Activated CD8-positive, alpha-beta memory T cell treated with anti-CD3 and anti-CD28 coated beads for 48 hours (primary cell): ENCODE results near the gene RIMOC1.
"Not testable (repeated sequence)": the region's sequence is repeated elsewhere in the genome, so short reads cannot be mapped to it uniquely, and the experiment has no call there.

Experiments
- DNase-seq, 3 experiments: peaks; one replicate each; pipeline ENCODE4 v3.0.0-alpha.2; 2020; ENCODE audit warnings: low read depth in 2 of 3, low spot score in 2 of 3

Gene RIMOC1

DNA sequence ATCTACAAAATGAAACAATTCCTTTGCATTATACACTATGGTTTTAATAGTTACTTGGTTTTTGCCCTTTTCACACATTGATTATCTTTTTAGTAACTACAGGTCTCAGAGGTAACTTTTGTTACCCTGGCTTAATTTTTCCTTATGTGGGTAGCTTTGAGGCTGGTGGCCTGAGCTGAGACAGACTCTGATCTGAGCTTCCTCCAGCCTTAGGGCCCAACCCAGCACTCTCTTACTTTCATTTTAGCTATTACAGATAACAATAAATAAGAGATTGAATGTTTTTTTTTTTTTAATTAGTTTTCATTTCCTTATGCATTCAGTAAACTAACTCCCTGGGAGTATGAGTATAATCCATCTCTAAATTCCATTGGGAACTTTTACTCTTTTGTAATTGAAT, 18.9 kb upstream of the RIMOC1 start:
- no peak for DNase-seq

- no peak for DNase-seq
Observed at GRCh38 chr5:41891066-41891707, 13.0 kb upstream of the RIMOC1 start.

GRCh38 chr5:41892031-41892430, 12.1 kb upstream of the RIMOC1 start:
- no peak for DNase-seq

GRCh38 chr5:41893074-41893851, 10.9 kb upstream of the RIMOC1 start:
- DNase-seq: no peak

DNA sequence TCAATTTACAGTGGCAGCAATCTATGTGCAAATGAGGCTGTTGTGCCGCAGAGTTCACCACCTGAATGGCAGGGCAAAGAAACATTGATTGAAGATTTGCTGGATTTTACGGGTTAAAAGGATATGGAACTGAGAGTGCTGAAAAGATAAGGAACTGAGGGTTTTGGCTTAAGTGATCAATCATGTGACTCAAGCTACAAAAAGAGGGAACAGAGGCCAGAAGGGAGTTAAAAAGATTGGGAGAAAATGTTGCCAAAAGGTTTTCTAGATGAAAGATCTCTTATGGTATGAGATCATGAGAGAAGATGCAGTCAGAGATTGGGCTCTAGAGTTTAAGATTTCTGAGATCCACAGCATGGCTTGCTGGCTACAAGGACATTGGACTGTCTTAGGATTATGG, 7.9 kb upstream of the RIMOC1 start:
- no peak for DNase-seq

DNA sequence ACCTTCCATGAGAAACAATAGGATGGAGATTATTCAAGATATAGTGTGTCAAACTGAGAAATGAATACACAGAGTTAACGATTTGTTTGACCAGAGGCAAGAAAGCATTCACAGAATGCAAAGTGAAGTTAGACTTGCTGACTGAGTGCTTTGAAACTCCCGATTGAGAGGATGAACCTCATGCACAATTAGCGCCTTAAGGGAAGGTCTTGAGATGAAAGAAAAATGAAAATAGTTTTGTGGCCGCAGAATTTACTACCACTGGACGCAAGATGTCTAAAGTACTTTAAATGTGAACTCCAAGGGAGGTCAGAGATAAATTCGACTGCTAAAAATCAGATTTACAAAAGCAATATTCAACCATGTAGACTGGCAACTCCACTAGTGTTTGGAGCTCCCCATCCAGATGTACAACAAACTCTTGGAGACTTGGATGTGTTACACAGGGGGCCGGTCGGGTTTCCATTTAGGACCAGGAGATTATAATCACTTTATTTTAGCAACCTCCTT, 707 bp upstream of the RIMOC1 start:
- no peak for DNase-seq

DNA sequence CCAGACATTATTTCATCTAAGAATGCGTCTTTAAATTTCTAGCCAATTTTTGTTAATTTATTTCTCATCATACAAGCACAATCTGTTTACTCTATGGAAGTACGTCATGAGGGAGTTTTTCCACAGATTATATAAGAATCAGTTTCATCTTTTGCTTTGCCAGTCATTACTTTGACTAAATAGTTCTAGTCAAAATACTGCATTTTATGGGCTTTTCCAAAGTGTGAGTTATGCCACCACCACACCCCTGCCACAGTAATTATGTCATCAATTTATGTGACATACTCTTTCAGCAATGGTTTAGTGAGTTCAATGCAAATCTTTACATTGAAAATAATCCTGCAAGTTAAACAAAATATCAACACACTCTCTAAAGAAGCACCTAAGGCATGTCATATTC, 2.0 kb downstream of the RIMOC1 start:
- no peak for DNase-seq

- no peak for DNase-seq
Observed at GRCh38 chr5:41908374-41909079, 4.4 kb downstream of the RIMOC1 start.

DNA sequence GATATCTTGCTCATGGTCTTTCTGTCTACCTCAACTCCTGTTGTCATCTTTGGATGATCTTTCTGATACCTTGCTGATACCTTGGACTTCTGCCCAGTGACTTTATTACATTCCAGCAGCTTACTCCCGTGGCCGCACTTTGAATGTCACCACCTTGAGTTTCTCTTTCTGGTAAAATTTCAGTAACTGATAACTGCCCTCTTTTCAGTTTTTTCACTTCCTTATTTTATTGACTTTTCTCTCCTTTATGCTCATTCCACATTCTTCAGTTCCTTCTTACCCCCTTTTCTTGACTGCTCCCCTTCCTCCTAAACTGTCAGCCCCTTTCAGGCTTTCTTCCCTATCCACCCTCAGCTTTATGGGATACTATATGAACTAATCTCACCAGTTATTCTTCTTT, 14.0 kb downstream of the RIMOC1 start:
- no peak for DNase-seq

DNA sequence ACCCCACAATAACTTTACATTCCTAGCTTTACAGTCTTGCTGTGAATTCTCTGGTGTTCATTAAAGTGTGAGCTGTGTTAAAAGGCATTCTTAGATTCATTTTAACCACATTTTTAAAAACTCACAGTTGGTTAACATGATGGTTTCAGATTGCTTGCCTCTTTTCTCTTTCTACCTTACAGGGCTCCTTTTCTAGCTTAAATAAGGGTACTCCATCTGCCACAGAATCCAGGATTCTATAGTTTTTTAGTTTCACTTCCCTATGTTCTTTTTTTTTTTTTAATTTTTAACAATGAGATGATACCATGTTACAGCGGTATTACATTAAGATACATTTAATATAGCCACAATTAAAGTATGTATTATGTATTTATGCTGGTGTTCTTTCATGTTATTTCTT, 17.0 kb downstream of the RIMOC1 start:
- DNase-seq: no peak

GRCh38 chr5:41921874-41922273, 17.7 kb downstream of the RIMOC1 start:
- DNase-seq: no peak

GRCh38 chr5:41924526-41924871, 20.4 kb downstream of the RIMOC1 start:
- no peak for DNase-seq

- DNase-seq: peak; percentile 63 to 79 (median 74)
Observed at GRCh38 chr5:41924872-41925554, 20.9 kb downstream of the RIMOC1 start, which contains the start of gene FBXO4. Gene FBXO4, plus strand, starts transcription at chr5:41925281. Its CDS starts 29 bp downstream, at chr5:41925310.

- DNase-seq: peak in 2 of 3 experiments; percentile 25 to 36
Observed at GRCh38 chr5:41925555-41925951, 21.4 kb downstream of the RIMOC1 start.

GRCh38 chr5:41927604-41928003, 23.5 kb downstream of the RIMOC1 start:
- no peak for DNase-seq

DNA sequence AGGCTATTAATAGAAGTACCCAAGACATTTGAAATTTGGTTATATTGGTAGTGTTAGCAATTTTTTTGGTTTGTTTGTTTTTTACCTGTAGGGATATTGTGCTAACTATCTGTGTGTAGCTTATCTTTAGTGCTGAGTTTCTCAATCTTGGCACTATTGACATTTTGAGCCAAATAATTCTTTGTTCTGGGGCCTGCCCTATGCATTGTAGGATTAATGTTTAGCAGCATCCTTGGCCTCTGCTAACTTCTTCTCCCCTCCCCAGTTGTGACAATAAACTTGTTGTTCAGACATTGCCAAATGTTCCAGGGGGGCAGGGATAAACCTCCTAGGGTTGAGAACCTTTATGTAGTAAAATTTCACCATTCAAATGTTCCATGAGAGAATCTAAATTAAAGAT, 24.9 kb downstream of the RIMOC1 start:
- DNase-seq: no peak

- DNase-seq: no peak
Observed at GRCh38 chr5:41932770-41933169, 28.6 kb downstream of the RIMOC1 start.

GRCh38 chr5:41935544-41935943, 31.4 kb downstream of the RIMOC1 start:
- DNase-seq: no peak

DNA sequence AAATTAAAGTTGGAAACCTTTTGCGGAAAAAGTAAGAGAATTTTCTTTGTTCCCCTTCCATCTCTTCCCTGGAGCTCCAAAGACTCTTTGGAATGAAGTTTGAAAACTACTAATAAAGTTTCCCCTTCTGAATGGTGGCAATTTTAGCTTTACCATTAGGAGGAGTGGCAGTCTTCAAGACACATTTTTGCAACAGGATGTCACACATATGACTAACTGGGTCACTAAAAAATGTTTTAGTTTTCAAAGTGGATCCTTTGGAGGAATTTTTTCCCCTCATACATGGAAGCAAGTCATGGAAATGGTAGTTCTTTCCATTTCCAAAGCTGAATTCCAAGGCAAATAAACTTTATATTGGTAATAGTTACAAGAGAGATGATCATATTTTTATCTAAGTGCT, 36.5 kb downstream of the RIMOC1 start:
- DNase-seq: no peak

DNA sequence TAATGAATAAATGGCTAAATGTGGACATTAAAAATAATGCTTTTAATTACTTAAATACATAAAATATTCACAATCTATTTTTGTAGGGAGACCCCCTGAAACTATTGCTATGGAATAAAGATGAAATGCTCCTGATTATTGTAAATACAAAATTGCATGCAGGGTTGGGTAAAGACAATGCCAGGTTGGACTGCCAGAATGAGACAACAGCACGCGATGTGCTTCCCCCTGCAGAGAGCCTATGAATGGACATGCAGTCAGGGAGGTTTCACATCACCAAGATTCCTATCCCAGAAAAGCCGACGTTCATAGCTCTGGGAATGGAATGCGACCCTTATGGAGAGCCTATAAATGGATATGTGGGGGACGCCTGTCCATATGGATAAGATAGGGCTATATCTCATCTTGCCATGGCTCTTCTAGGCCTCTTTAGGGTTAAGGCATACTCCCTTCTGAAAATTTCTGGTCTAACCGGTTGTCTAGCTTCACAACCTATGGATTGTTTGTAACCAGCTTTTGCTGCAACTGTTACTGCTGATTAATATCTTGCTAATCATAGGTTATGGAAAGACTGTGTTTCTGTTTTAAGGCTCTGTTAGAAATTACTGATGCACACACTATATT, 41.3 kb downstream of the RIMOC1 start:
- DNase-seq: not testable (repeated sequence)

GRCh38 chr5:41951224-41951623, 47.1 kb downstream of the RIMOC1 start:
- DNase-seq: no peak
